ENCODE data around the gene FLT3. TPM values are rescaled to one million over a fixed set of nuclear protein-coding genes. Genes with fewer than 3 reads are reported as not detected.
"Not testable (repeated sequence)": the region's sequence is repeated elsewhere in the genome, so short reads cannot be mapped to it uniquely, and the experiment has no call there.

The FLT3 gene
- polyA plus RNA-seq, 3 donors: 2.1 to 5.3 (median 3.7) TPM

GRCh38 chr13:28145049-28145448 is 44.7 kb upstream of the FLT3 start:
- Mint-ChIP-seq H3K4me3 (no peak overlapping the region), H3K27me3 (ENCODE audit: low read depth in 3 of 3) (no peaks in the 10 kb centered on the region), H3K4me1 (peaks cover 49% of the 10 kb centered on the region)

GRCh38 chr13:28141542-28141941 is 41.2 kb upstream of the FLT3 start:
- intact Hi-C loops (cut with micrococcal nuclease); H3K4me3 ChIP-seq (replicated peaks in 1 of 3; ENCODE audit: low read depth in 2 of 3, low read length in 3 of 3); H2AFZ ChIP-seq (ENCODE audit: insufficient read depth, low read depth, low read length, poor library complexity, severe bottlenecking); H3K36me3 Mint-ChIP-seq; H3K9ac ChIP-seq (ENCODE audit: insufficient read depth, low read length, poor library complexity, severe bottlenecking); H3K27me3 Mint-ChIP-seq (ENCODE audit: low read depth in 3 of 3); DNase-seq; H3K9me3 Mint-ChIP-seq; H3K36me3 ChIP-seq (replicated peaks in 1 of 2; ENCODE audit: control insufficient read depth in 1 of 2, insufficient read depth in 2 of 2, low read length in 2 of 2); H3K4me2 ChIP-seq (replicated peaks; ENCODE audit: extremely low read depth, low read length, poor library complexity, severe bottlenecking); H3K27ac ChIP-seq (ENCODE audit: low read depth in 1 of 2, low read length in 2 of 2); H3K27me3 ChIP-seq (ENCODE audit: control insufficient read depth in 2 of 2, insufficient read depth in 2 of 2, low read length in 2 of 2); H3K9me3 ChIP-seq (replicated peaks in 1 of 2; ENCODE audit: control insufficient read depth in 1 of 2, insufficient read depth in 1 of 2, low read length in 2 of 2): not testable (repeated sequence)
- Histone ChIP-seq H4K20me1 (ENCODE audit: insufficient read depth, low read length) (peaks cover 74% of the 10 kb centered on the region), H3K4me1 (ENCODE audit: control insufficient read depth in 1 of 2, insufficient read depth in 2 of 2, low read length in 2 of 2) (peaks cover 39 to 46% of the 10 kb centered on the region in 2 donors), H3K79me2 (ENCODE audit: insufficient read depth, low read length) (peaks cover 98% of the 10 kb centered on the region)
- Mint-ChIP-seq H3K4me1 (peaks cover 63% of the 10 kb centered on the region), H3K27ac (peak overlapping the region in 3 of 7 donors; percentile 17 to 80 (median 61)), H3K4me3 (peak overlapping the region; percentile 48 to 67)
- WGBS (ENCODE audit: insufficient coverage): 50% methylated on average over 4 of the region's 10 CpGs

More at GRCh38 chr13:28145049-28145448, 44.7 kb upstream of the FLT3 start:
- no peak for DNase-seq
- Histone ChIP-seq H4K20me1 (ENCODE audit: insufficient read depth, low read length) (peaks cover 100% of the 10 kb centered on the region), H3K9me3 (replicated peaks in 1 of 2; ENCODE audit: control insufficient read depth in 1 of 2, insufficient read depth in 1 of 2, low read length in 2 of 2) (no peaks in the 10 kb centered on the region), H2AFZ (ENCODE audit: insufficient read depth, low read depth, low read length, poor library complexity, severe bottlenecking) (no peak overlapping the region), H3K4me1 (ENCODE audit: control insufficient read depth in 1 of 2, insufficient read depth in 2 of 2, low read length in 2 of 2) (peaks cover 22 to 29% of the 10 kb centered on the region in 2 donors), H3K4me2 (replicated peaks; ENCODE audit: extremely low read depth, low read length, poor library complexity, severe bottlenecking) (no peak overlapping the region), H3K9ac (ENCODE audit: insufficient read depth, low read length, poor library complexity, severe bottlenecking) (no peak overlapping the region), H3K27me3 (ENCODE audit: control insufficient read depth in 2 of 2, insufficient read depth in 2 of 2, low read length in 2 of 2) (no peaks in the 10 kb centered on the region), H3K4me3 (replicated peaks in 1 of 3; ENCODE audit: low read depth in 2 of 3, low read length in 3 of 3) (no peak overlapping the region), H3K79me2 (ENCODE audit: insufficient read depth, low read length) (peaks cover 100% of the 10 kb centered on the region), H3K36me3 (replicated peaks in 1 of 2; ENCODE audit: control insufficient read depth in 1 of 2, insufficient read depth in 2 of 2, low read length in 2 of 2) (peaks cover 0 to 16% of the 10 kb centered on the region in 2 donors), H3K27ac (ENCODE audit: low read depth in 1 of 2, low read length in 2 of 2) (no peak overlapping the region)
- intact Hi-C loops (cut with micrococcal nuclease): no loop called here
- Mint-ChIP-seq H3K9me3 (no peaks in the 10 kb centered on the region), H3K36me3 (peaks cover 10 to 20% of the 10 kb centered on the region in 2 donors), H3K27ac (peak overlapping the region in 3 of 7 donors; percentile 3 to 43 (median 33))
- TF ChIP-seq CTCF (IDR thresholded peaks at IDR 0.05): no peak
- 90% methylated on average over 1 of the region's 6 CpGs for WGBS (ENCODE audit: insufficient coverage)
